ENCODE results near the gene NAA40.

GRCh38 chr11:63979426-63979825 lies 40.6 kb downstream of the NAA40 start:
- TF ChIP-seq POLR2A (IDR thresholded peaks at IDR 0.05; ENCODE audit: low read length) = no peak
- TF ChIP-seq GATA1 (IDR thresholded peaks at IDR 0.05; ENCODE audit: low read depth, low read length) = no peak

All from erythroblast (primary cell).